Stimulated activated CD4-positive, alpha-beta T cell treated with anti-CD3 and anti-CD28 coated beads, Interleukin-15, amount 100 ng/mL, for 24 hours (primary cell): Measurements from ENCODE around the gene PDZK1.
A peak's percentile ranks its signal among the peaks of the same experiment; 100 is the strongest.
"Not testable (repeated sequence)": the region's sequence is repeated elsewhere in the genome, so short reads cannot be mapped to it uniquely, and the experiment has no call there.

Experiments used
- DNase-seq: peaks from one replicate; pipeline ENCODE4 v3.0.0-alpha.2; 2020

PDZK1 gene

DNA sequence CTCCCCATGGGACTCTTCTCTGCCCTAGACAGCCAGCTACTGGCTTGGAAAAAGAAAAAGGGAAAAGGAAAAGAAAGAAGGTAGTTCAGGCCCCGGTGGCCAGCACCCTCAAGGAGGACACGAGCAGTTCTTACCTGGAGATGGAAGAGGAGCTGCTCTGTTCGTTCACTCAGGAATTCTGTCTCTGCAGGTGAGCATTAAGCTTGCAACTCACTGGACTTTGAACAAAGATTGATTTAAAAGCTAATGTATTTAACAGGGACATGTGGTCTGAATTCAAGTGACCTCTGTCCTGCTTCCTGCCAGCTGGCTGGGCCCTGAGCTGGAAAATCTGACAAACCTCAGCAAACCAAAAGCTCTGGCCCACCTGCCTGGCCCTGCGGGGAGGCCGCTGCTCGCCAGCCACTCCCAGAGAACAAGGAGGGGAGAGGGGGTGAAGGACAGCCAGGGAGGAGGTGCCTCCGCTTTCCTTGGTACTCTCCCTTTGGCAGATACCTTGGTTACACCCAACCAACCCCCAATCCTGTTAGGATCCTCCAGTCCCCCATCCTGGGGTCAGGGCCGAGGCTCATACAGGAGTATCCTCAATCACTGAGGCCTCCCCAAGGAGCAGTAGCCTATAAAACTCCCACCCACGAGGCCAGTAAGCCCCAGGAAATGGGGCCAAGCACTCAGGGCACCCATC, at the start of gene PDZK1:
PDZK1 (minus strand) TSS at position 186 of the 685 bp plus-strand sequence. CDS start 19,347 bp downstream, outside the sequence.
- no peak for DNase-seq

GRCh38 chr1:145751491-145752037, 44.4 kb upstream of the PDZK1 start:
- DNase-seq, result no peak

DNA sequence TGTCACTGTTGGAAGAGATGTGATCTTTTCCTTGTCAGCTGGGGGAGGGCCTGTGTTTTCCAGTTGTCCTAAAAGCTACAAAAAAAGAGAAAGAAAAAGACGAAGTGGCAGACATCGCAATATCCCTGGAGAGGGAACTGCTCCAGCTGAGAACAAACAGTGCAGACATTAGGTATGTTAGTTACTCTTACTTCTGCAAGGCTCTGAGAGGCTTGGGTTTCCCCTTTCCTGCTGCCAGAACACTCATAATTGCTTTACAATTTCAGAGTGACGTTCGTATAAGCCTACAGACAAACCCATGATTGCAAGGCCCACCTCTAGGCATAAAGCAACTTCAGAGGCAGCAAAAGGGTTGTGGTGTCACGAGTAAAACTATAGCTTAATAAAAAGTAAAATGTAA, 43.3 kb upstream of the PDZK1 start:
- DNase-seq, result no peak

DNA sequence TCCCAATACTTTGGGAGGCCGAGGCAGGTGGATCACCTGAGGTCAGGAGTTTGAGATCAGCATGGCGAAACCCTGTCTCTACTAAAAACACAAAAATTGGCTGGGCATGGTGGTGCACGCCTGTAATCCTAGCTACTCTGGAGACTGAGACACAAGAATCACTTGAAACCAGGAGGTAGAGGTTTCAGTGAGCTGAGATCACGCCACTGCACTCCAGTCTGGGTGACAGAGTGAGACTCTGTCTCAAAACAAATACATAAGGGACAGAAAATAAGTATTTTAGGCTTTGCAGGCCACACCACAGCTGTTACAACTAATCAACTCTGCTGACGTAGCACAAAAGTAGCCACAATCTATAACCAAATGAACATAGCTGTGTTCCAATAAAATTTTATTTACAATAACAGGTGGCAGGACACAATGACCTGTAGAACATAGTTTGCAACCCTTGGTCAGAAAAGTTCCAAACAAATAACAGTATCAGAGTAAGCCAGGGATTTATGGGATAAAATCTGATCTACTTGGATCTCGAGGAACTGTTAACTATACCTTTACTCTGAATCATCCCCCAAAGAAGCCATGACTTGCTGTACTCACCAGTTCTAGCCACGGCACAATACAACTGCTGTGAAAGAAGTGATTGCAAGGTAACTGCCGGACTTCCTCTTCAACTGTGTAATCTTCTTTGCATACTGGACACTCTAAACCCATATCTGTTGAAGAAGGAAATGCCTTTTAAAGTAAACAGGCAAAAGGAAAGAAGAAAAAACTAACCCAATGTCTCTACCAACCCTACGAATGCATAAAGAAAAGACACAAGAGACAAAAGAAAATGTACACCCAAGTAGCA, 40.5 kb upstream of the PDZK1 start:
- no peak for DNase-seq

DNA sequence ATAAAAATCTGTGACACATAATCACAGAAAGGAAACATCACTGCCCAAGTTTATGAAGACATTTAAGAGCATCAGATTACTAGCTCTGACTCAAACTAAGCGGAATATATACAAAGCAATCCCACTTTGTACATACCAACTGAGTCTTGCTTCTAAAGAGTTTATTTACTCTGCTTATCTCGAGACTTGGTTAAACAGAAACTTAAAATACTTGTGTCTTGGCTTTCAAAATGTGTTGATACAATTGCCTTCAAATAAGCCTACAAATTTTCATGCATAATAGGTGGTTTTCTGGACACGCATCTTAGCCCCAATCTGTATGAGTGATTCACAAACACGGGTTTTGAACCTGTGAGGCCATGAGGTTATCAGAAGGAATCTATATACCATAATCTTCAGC, 33.1 kb upstream of the PDZK1 start:
- no peak for DNase-seq

- no peak for DNase-seq
Observed at GRCh38 chr1:145736191-145736590, 29.0 kb upstream of the PDZK1 start.

DNA sequence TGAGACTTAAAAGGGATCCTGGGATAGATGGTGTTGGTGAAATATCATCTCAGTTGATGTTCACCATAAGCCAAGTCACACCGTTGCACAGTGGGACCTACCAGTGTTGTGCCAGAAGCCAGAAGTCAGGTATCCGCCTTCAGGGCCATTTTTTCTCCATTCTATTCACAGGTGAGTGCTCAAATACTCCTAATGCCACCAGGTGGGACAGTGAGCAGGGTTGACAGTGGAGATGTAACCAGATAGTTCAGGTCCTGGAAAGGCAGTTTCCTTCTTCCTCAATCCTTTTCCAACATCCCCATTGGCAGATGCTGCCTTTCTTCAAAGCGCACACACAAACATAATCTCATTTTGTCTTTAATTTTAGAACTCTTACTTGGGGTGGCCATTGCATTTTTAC, 23.7 kb upstream of the PDZK1 start:
- no peak for DNase-seq

GRCh38 chr1:145730467-145730866, 23.3 kb upstream of the PDZK1 start:
- DNase-seq, result no peak

DNA sequence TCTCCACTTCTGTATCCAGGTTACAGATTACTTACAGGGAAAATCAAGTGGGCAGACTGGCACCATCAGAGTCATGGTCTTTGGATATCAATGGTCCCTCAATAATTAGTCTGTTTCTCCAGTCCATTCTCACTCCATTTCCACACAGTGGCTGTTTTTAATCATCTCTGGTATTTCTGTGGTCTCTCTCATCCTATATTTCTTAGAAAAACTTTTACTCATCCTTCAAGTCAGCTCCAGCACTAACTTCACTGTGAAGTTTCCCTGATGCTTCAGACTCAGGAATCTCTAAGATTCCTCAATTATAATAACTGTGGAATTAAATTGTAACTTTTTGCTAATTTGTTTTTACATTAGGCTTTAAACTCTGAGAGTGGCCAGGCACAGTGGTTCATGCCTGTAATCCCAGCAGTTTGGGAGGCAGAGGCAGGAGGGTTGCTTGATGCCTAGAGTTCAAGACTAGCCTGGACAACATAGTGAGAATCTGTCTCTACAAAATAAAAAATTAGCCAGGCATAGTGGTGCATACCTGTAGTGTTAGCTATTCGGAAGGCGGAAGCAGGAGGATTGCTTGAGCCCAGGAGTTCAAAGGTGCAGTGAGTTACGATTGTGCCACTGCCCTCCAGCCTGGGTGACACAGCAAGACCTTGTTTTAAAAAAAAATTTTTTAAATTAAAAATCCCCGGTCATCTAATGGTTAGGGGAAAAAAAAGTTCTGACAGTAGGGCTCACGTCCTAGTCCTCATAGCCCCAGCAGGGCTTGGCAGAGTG, 22.7 kb upstream of the PDZK1 start:
- no peak for DNase-seq

GRCh38 chr1:145729196-145729595, 22.0 kb upstream of the PDZK1 start:
- no peak for DNase-seq

DNA sequence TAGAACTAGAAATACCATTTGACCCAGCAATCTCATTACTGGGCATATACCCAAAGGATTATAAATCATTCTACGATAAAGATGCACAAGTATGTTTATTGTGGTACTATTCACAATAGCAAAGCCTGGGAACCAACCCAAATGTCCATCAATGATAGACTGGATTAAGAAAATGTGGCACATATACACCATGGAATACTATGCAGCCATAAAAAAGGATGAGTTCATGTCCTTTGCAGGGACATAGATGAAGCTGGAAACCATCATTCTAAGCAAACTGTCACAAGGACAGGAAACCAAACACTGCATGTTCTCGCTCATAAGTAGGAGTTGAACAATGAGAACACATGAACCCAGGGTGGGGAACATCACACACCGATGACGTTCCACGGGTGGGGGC, 19.0 kb upstream of the PDZK1 start:
- not testable (repeated sequence) for DNase-seq

GRCh38 chr1:145720878-145721671, 13.9 kb upstream of the PDZK1 start:
- peak; percentile 78 for DNase-seq

GRCh38 chr1:145720556-145720877, 13.3 kb upstream of the PDZK1 start:
- DNase-seq, result no peak

- peak; percentile 27 for DNase-seq
Observed at GRCh38 chr1:145719230-145720079, 12.3 kb upstream of the PDZK1 start, which contains the start of gene CD160. TSS of gene CD160 (plus strand) at chr1:145719499. CDS start at chr1:145728328, 8,829 bp downstream.

GRCh38 chr1:145718465-145718864, 11.3 kb upstream of the PDZK1 start:
- DNase-seq, result not testable (repeated sequence)

- no peak for DNase-seq
Observed at GRCh38 chr1:145717833-145718232, 10.7 kb upstream of the PDZK1 start.

GRCh38 chr1:145716641-145717345, 9.6 kb upstream of the PDZK1 start:
- no peak for DNase-seq

- DNase-seq, result no peak
Observed at GRCh38 chr1:145714524-145715111, 7.5 kb upstream of the PDZK1 start.

- DNase-seq, result no peak
Observed at GRCh38 chr1:145711213-145711651, 4.1 kb upstream of the PDZK1 start.
